ENCODE data around the gene DMPK.

DNA sequence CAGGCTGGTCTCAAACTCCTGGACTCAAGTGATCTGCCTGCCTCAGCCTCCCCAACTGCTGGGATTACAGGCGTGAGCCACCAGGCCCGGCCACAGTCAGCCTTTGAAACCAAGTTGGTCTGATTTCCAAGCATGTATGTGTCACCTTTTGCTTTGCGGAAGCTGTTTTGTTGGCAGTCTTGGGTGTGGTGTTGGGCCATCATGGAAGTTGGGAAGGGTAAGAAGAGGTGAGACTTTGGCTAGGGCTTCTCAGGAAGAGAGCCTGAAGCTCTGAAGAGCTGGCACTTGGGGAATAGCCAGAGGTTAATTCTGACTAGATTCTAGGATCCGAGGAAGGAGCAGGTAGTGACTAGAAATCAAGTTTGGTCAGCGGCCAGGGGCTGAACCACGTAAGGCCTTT lies 30.0 kb upstream of the DMPK start:
- TF ChIP-seq CTCF (IDR thresholded peaks at IDR 0.05; ENCODE audit: insufficient read depth, low read length) (no peak), REST (IDR thresholded peaks at IDR 0.05; ENCODE audit: insufficient replicate concordance, low read depth) (no peak), POLR2AphosphoS5 (IDR thresholded peaks at IDR 0.05; ENCODE audit: low read depth) (no peak)
